ENCODE data around the gene UBE2Q1. TPM values are rescaled to one million over a fixed set of nuclear protein-coding genes. Genes with fewer than 3 reads are reported as not detected.

UBE2Q1 gene
- total RNA-seq, 1 experiment from 2014 or later = 70.9 TPM

- CTCF ChIA-PET = no interaction called here
- H3K27ac ChIP-seq (ENCODE audit: low read depth, low read length) = no peak overlapping the region
- no peaks in the 10 kb centered on the region for H3K36me3 ChIP-seq (ENCODE audit: control insufficient read depth in 1 of 2, insufficient read depth in 2 of 2, low read length in 2 of 2)
- RAD21 ChIA-PET (ENCODE audit: low non-redundant PET in 1 of 2, low total read pairs in 2 of 2, uncharacterized antibody in 2 of 2, unreplicated experiment in 2 of 2) = no interaction called here
- H3K4me1 ChIP-seq (ENCODE audit: control insufficient read depth in 1 of 2, insufficient read depth in 2 of 2, low read length in 2 of 2) = peaks cover 0 to 7% of the 10 kb centered on the region in 2 experiments; a peak in 2 of 4 replicates
- intact Hi-C loops (cut with micrococcal nuclease) = loop anchor here (10.0 kb wide), 3 partner anchors 185 to 355 kb away; partner anchors contain the start of genes AQP10 and ATP8B2
- H3K9ac ChIP-seq (ENCODE audit: low read length) = no peak overlapping the region
- no peak overlapping the region for H3K4me2 ChIP-seq (ENCODE audit: low read length)
- H3K9me2 ChIP-seq (ENCODE audit: insufficient read depth) = no peaks in the 10 kb centered on the region
- POLR2A ChIA-PET = no interaction called here
- 0 out of 2 replicates have a peak, but pooled peaks cover 6% of the 10 kb centered on the region for H3K27me3 ChIP-seq (ENCODE audit: insufficient read depth, low read length)
- ATAC-seq (no peak), DNase-seq (ENCODE audit: low read depth, low spot score) (no peak)
- no peak overlapping the region for H2AFZ ChIP-seq (ENCODE audit: low read depth, low read length, poor library complexity, severe bottlenecking)
- no peak overlapping the region for H3K4me3 ChIP-seq (replicated peaks in 1 of 2; ENCODE audit: low read depth in 1 of 2, low read length in 2 of 2)
- no peaks in the 10 kb centered on the region for H4K20me1 ChIP-seq (ENCODE audit: insufficient read depth)
- H3K9me3 ChIP-seq (ENCODE audit: control insufficient read depth in 1 of 2, insufficient read depth in 1 of 2, low read depth in 1 of 2, low read length in 2 of 2) = no peaks in the 10 kb centered on the region
- BruUV-seq (replicated peaks) = no TSS peak
- no peaks in the 10 kb centered on the region for H3K79me2 ChIP-seq (ENCODE audit: insufficient read depth, low read length)
- TF ChIP-seq SRF (IDR thresholded peaks at IDR 0.05; ENCODE audit: low read depth) (no peak), YY1 (IDR thresholded peaks at IDR 0.05; ENCODE audit: extremely low read depth, insufficient replicate concordance, low read depth, low read length) (no peak), REST (IDR thresholded peaks at IDR 0.05; ENCODE audit: low read depth) (no peak), ELF1 (IDR thresholded peaks at IDR 0.05; ENCODE audit: borderline replicate concordance, low read depth) (no peak), EZH2phosphoT487 (IDR thresholded peaks at IDR 0.05; ENCODE audit: borderline replicate concordance) (no peak), JUND (IDR thresholded peaks at IDR 0.05) (no peak), FOSL1 (IDR thresholded peaks at IDR 0.05; ENCODE audit: low read depth) (no peak), ZNF274 (IDR thresholded peaks at IDR 0.05; ENCODE audit: low read depth, low read length) (no peak), ZFX (IDR thresholded peaks at IDR 0.05) (no peak), SIN3A (IDR thresholded peaks at IDR 0.05; ENCODE audit: low read depth) (no peak), POLR2AphosphoS5 (IDR thresholded peaks at IDR 0.05; ENCODE audit: low read depth, low read length) (no peak), EGR1 (IDR thresholded peaks at IDR 0.05; ENCODE audit: low read depth) (no peak), SP1 (IDR thresholded peaks at IDR 0.05; ENCODE audit: low read depth) (no peak), TCF7L2 (IDR thresholded peaks at IDR 0.05; ENCODE audit: borderline replicate concordance, extremely low read depth, insufficient read depth, insufficient read length) (no peak), CTCF (IDR thresholded peaks at IDR 0.05 in 2 of 3, conservative IDR thresholded peaks at IDR 0.05 in 1 of 3; ENCODE audit: borderline replicate concordance in 1 of 3, insufficient read depth in 1 of 3, low read depth in 2 of 3, low read length in 2 of 3) (no peak), ATF3 (IDR thresholded peaks at IDR 0.05) (no peak), CBX3 (IDR thresholded peaks at IDR 0.05; ENCODE audit: low read depth) (no peak)
- TF ChIP-seq, protein P1, sequence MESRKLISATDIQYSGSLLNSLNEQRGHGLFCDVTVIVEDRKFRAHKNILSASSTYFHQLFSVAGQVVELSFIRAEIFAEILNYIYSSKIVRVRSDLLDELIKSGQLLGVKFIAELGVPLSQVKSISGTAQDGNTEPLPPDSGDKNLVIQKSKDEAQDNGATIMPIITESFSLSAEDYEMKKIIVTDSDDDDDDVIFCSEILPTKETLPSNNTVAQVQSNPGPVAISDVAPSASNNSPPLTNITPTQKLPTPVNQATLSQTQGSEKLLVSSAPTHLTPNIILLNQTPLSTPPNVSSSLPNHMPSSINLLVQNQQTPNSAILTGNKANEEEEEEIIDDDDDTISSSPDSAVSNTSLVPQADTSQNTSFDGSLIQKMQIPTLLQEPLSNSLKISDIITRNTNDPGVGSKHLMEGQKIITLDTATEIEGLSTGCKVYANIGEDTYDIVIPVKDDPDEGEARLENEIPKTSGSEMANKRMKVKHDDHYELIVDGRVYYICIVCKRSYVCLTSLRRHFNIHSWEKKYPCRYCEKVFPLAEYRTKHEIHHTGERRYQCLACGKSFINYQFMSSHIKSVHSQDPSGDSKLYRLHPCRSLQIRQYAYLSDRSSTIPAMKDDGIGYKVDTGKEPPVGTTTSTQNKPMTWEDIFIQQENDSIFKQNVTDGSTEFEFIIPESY (IDR thresholded peaks at IDR 0.05; ENCODE audit: extremely low read depth, insufficient replicate concordance, low read length) = no peak
Measured at GRCh38 chr1:154539486-154540483, 18.7 kb downstream of the UBE2Q1 start.
